HG02870 (cell line): ENCODE measurements around the gene TSC1.
A peak's percentile ranks its signal among the peaks of the same experiment; 100 is the strongest.

ENCODE experiments used
- ATAC-seq: cut with Tn5 transposase; IDR thresholded peaks from one replicate; pipeline ENCODE4 v1.9.1; 2021; ENCODE audit warnings: mild to moderate bottlenecking, moderate library complexity; ENCODE audit not compliant: unreplicated experiment

The TSC1 gene

GRCh38 chr9:132894346-132894745 lies 50.1 kb downstream of the TSC1 start:
- ATAC-seq, result no peak

GRCh38 chr9:132892400-132892799 lies 52.0 kb downstream of the TSC1 start:
- ATAC-seq, result no peak

- ATAC-seq, result no peak
Measured at GRCh38 chr9:132888151-132888550, 56.3 kb downstream of the TSC1 start.

GRCh38 chr9:132887181-132888120 lies 57.0 kb downstream of the TSC1 start:
- ATAC-seq, result no peak

- no peak for ATAC-seq
Measured at GRCh38 chr9:132886334-132886725, 58.1 kb downstream of the TSC1 start.

- no peak for ATAC-seq
Measured at GRCh38 chr9:132885720-132886333, 58.6 kb downstream of the TSC1 start.

- ATAC-seq, result no peak
Measured at GRCh38 chr9:132883349-132884294, 60.8 kb downstream of the TSC1 start.

- no peak for ATAC-seq
Measured at GRCh38 chr9:132882616-132883015, 61.8 kb downstream of the TSC1 start.

GRCh38 chr9:132881826-132882225 lies 62.6 kb downstream of the TSC1 start:
- ATAC-seq, result no peak

- ATAC-seq, result no peak
Measured at GRCh38 chr9:132880324-132880661, 64.1 kb downstream of the TSC1 start.

- ATAC-seq, result no peak
Measured at GRCh38 chr9:132879457-132880323, 64.7 kb downstream of the TSC1 start.

- no peak for ATAC-seq
Measured at GRCh38 chr9:132878695-132879456, 65.5 kb downstream of the TSC1 start, which contains the start of gene SPACA9. Gene SPACA9, plus strand, starts transcription at chr9:132878898. Its CDS starts 5,050 bp downstream, at chr9:132883948.

- peak; percentile 45 for ATAC-seq
Measured at GRCh38 chr9:132877824-132878694, 66.4 kb downstream of the TSC1 start, which contains the start of gene AK8. Gene AK8, minus strand, starts transcription at chr9:132878284. Its CDS starts 29 bp downstream, at chr9:132878255.

- no peak for ATAC-seq
Measured at GRCh38 chr9:132877458-132877823, 67.0 kb downstream of the TSC1 start.

GRCh38 chr9:132876849-132877248 lies 67.6 kb downstream of the TSC1 start:
- no peak for ATAC-seq

GRCh38 chr9:132875159-132875558 lies 69.3 kb downstream of the TSC1 start:
- no peak for ATAC-seq

GRCh38 chr9:132873403-132873802 lies 71.0 kb downstream of the TSC1 start:
- no peak for ATAC-seq

GRCh38 chr9:132869266-132869665 lies 75.2 kb downstream of the TSC1 start:
- no peak for ATAC-seq
